Measurements from ENCODE around the gene NKAIN4.

NKAIN4 gene

GRCh38 chr20:63274381-63275228 lies 20.3 kb upstream of the NKAIN4 start:
- DNase-seq (ENCODE audit: low read depth in 2 of 2): no peak

GRCh38 chr20:63273635-63274380 lies 19.5 kb upstream of the NKAIN4 start:
- no peak for DNase-seq (ENCODE audit: low read depth in 2 of 2)

DNA sequence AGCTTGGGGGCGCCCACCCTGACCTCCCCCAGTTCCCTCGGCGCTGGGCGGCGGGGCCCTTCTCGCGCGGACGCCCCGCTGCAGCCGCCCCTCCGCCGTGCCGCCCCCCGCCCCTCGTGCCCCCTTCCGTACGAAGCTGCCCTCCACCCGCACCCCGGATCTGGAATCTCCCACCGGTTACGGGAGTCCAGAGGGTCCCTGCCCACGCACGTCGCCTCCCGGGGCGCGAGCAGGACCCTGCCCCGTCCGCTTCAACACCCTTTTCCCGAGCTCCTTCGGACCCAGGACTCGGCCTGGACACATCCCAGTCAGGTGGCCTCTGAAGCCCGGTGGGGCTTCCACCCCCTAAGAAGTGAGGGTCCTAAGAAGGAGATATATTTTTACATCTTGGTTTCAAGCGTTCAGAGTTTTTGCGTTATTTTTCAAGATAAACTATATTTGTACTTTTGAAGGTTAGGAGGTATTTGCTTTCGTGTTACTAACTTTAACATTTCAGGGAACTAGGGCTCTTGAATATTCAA lies 18.9 kb upstream of the NKAIN4 start:
- no peak for DNase-seq (ENCODE audit: low read depth in 2 of 2)

DNA sequence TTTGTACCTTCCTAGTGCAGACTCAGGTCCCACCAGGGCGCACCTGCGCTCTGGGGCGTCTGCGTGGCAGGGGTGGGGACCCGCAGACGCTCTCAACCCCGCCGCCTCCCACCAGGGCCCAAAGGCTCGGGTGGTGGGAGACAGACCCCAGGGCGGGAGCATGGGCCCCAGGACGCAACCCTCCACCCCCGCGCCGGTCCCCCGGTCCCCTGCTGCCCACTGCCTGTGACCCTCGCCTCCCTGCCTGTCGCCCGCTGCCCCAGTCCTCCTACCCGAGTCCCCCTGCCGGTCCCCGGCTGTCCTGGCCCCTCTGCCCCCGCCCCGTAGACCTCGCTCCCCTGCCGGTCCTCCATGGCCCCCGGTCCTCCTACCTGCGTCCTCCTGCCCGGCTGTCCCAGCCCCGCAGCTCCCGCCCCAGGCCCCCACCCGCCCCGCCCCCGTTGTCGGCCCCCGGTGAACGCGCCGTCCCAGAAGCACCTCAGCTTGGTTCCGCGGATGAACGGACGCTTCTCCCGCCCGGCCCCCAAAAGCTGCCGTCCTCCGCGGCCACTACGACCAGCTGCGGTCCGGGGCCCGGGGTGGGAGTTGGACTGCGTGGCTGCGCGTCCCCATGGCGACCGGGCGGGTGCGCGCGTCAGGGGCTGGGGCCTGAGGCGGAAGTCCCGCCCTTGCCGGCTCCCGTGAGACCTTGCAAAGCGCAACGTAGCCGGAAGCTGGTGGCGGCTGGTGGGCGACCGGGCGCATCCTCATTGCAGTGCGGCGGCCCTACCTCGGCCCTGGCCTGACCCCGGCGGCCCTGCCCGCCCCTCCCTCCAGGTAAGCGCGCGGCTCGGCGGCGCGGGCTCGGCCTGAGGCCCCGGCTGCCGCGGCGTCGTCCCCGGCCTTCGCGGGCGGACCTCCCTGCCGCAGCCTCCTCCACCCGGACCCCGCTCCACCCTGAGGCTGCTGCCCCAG lies 18.1 kb upstream of the NKAIN4 start, which contains the start of gene ARFGAP1:
Gene ARFGAP1, plus strand, starts transcription at position 709 of the 954 bp plus-strand sequence. CDS start 2,768 bp downstream, outside the sequence.
- peak; percentile 75 to 86 for DNase-seq (ENCODE audit: low read depth in 2 of 2)

GRCh38 chr20:63270606-63271325 lies 16.5 kb upstream of the NKAIN4 start:
- no peak for DNase-seq (ENCODE audit: low read depth in 2 of 2)

DNA sequence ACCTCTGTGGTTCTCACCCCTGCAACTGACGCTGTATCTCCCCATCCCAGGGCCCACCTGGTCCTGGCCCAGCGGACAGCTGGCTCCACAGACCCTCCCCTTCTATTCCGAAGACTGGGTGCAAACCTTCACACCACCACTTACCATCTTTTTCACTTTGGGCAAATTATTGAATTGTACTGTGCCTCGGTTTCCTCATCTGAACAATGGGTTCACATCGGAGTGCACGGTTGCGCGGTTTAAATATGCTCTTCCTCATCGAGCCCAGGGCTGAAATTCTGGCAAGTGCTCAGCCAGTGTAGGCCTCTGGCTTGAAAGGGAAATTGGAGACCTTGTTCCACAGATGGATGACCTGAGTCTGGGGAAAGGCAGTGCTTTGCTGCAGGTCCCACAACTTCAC lies 15.5 kb upstream of the NKAIN4 start:
- DNase-seq (ENCODE audit: low read depth in 2 of 2): no peak

- no peak for DNase-seq (ENCODE audit: low read depth in 2 of 2)
Observed at GRCh38 chr20:63268671-63269439, 14.6 kb upstream of the NKAIN4 start.

GRCh38 chr20:63268256-63268655 lies 14.0 kb upstream of the NKAIN4 start:
- DNase-seq (ENCODE audit: low read depth in 2 of 2): no peak

DNA sequence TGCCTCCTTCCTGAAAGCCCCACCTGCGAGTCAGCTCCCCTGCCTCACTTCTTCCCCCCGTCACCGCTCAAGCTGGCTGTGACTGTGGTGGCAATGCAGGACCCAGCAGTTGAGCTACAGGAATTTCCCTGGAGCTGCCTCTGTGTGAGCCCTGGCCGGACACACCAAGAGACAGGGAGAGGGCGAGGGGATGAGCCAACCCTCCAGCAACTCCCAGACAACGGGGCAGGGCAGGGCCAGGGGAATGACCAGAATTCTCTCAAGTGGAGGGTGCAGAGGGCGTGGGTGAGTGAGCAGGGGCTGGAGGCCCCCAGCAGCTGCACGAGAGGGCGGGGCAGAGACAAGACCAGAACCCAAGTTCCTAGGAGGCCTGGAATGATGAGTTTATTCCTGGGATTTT lies 13.4 kb upstream of the NKAIN4 start:
- DNase-seq (ENCODE audit: low read depth in 2 of 2): no peak

DNA sequence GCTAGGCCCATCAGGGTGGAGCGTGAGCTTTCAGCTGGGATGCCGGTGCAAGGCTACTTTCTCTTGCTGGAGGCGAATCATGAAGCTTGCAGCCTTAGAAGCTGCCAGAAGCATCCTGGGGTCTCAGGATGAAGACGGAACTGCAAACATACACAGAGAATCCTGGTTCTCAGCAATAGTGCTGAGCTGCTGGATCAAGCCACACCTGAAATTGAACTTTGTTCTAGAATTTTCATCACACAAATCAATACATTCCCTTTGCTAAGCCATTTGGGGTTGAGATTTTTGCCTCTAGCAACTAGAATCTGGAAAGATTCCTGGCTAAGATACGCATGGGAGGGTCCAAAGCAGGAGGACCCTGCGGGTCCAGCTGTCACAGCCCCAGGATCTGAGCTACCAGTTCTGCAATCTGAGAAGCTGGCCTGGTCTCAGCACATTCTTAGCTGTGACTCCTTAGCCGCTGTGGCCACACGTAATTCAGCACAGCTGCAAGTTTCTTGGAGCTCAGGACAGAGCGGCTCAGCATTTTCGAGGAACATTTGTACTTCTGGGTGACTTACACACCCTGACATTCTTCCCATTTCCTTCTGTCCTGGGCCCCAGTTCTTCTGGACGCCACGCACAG lies 11.7 kb upstream of the NKAIN4 start:
- DNase-seq (ENCODE audit: low read depth in 2 of 2): no peak

GRCh38 chr20:63264519-63264918 lies 10.3 kb upstream of the NKAIN4 start:
- DNase-seq (ENCODE audit: low read depth in 2 of 2): no peak

- DNase-seq (ENCODE audit: low read depth in 2 of 2): no peak
Observed at GRCh38 chr20:63264000-63264399, 9.7 kb upstream of the NKAIN4 start.

- no peak for DNase-seq (ENCODE audit: low read depth in 2 of 2)
Observed at GRCh38 chr20:63262836-63263235, 8.6 kb upstream of the NKAIN4 start.

GRCh38 chr20:63261795-63262528 lies 7.7 kb upstream of the NKAIN4 start:
- DNase-seq (ENCODE audit: low read depth in 2 of 2): no peak

DNA sequence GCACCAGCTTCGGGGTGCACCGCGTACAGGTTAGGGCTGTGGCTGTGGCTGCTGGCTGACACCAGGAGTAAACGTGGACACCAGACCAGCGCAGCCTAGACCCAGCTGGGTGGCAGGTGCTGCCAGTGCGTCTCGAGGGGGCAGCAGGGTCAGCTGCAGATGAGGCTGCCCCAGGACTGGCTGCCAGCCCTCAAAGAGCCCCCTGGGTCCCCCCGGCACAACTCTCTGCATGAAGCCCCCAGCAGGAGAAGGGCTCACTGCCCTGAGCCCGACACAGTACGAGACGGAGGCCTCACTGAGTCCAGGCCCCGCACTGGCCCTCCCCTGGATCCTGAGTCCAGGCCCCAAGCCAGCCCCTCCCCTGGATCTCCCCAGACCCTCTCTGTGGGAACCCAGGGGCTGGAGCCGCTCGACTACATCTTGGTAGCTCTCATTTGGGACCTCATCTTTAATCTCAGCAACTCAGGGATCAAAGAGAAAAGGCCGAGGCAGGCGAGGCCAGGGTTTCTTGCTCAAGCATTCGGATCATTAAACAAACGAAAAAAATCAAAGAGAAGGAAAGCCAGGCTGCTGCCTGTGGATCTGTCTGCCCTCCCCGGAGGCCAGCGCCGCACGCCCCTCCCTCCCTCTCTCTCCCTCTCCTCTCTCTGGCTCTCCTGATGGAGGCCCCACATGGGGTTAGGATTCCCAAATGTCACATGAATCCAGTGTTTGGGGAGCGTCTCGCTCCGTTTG lies 7.0 kb upstream of the NKAIN4 start:
- DNase-seq (ENCODE audit: low read depth in 2 of 2): no peak

DNA sequence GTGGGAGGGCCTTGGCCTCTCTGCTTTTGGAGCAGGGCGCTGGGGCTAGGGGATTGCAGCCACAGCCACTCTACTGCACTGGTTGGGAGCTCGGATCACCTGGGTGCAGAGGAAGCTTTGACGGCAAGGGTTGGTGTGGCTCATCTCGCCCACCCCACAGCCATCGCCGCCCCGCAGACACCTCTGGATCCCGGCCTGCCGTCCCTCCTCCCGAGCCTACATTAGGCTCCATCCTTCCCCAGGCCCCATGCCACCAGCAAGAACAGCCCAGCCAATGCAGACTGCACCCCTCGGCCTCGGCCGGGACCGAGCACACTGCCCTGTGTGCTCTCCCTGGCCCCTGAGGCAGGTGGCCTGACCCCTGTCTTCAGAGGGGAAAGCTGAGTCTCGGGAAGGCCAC lies 6.3 kb upstream of the NKAIN4 start:
- DNase-seq (ENCODE audit: low read depth in 2 of 2): no peak

GRCh38 chr20:63259734-63260460 lies 5.6 kb upstream of the NKAIN4 start:
- no peak for DNase-seq (ENCODE audit: low read depth in 2 of 2)

- no peak for DNase-seq (ENCODE audit: low read depth in 2 of 2)
Observed at GRCh38 chr20:63258781-63259180, 4.5 kb upstream of the NKAIN4 start.
